HG02798 (cell line): ENCODE measurements around the gene AUH.
A peak's percentile ranks its signal among the peaks of the same experiment; 100 is the strongest.
"Not testable (repeated sequence)": the region's sequence is repeated elsewhere in the genome, so short reads cannot be mapped to it uniquely, and the experiment has no call there.

ENCODE experiments used
- ATAC-seq: cut with Tn5 transposase; IDR thresholded peaks from one replicate; pipeline ENCODE4 v1.9.1; 2021; ENCODE audit warnings: mild to moderate bottlenecking; ENCODE audit not compliant: unreplicated experiment, poor library complexity

AUH gene

DNA sequence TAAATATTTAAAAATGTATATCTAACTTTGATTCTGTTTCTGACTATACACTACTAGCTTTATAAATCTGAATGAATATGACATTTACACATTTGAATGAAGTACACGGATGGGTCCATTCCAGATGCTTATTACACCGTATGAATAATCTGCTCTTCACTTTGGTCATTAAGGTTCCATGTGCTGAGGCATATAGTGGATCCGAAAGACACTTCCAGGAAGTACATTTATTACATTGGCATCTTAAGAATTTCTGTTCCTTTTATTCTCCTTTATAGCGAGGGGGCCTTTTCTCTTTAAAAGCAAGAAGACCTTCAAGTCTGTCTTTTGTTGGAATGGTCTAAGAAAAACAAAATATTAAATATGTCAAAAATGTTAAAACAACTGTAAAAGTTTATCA is 147.6 kb downstream of the AUH start:
- no peak for ATAC-seq

GRCh38 chr9:91212596-91213243 is 149.0 kb downstream of the AUH start:
- no peak for ATAC-seq

DNA sequence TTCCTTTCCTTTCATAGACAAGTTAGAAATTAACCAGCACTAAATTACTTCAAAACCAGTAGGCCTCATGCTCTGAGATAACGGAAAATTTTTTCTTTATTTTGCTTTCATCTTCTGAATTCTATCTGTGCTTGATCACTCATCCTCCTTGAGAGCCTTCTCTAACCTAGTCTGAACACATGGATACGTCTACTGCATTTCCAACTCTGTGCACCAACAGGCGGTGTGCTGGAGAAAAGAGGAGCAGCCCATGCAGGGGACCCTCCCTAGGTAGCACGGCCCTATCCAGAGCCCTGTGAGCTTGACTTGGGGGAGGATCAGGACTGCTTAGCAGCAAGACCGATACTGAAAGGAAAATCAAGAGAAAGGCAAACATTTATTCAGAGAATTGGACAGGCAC is 149.8 kb downstream of the AUH start:
- ATAC-seq, result no peak

DNA sequence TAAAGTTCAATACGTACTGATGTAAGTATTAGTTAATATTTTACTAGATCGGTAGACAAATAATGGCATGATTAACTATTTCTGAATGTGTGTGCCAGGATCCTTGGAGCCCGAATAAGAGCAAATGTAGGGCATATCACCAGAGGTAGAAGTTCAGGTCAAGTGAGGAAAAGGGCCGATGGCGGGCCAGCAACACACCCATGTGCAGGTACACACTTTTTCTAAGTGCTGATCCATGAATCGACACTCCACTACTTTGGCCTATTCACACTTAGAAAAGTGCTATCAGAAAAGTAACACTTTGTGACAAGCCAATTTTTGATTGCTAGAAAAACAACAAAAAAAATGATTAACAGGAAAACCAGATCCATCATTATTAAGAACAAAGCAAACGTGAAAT is 150.3 kb downstream of the AUH start:
- no peak for ATAC-seq

GRCh38 chr9:91210318-91210717 is 151.4 kb downstream of the AUH start:
- ATAC-seq, result no peak

DNA sequence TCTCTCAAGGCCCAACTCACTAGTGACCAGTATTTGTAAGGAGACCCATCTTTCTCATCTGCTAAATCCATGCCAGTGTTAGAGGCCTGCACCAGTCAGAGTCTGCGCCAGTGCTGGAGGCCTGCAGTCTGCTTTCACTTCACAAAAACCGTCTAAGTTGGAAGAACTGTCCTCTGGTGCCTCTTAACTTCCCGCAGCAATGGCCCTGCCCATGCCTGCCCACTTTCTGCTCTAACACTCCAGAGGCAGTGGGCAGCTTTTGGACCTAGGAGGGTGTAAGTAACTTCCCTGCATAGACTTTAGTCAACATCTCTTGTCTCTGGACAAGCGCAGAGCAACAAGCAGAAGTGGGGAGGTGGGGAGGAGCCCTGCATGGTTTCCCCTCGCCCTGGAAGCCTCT is 152.9 kb downstream of the AUH start:
- peak; percentile 5 for ATAC-seq

DNA sequence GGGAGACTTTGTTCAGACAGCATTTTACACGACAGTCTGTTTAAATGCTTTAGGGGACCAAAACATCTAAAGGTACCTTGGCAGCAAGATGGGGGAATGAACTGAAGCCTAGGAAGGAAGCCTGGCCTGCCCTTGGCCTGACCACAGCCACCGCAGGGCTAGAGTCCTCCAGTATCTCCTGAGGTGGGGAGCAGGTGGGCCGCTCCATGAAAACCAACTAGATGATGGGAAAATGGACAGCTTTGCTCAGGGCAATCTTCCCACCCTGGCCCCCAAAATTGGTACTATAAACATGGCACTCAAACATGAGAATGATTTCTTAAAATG is 153.3 kb downstream of the AUH start:
- no peak for ATAC-seq

GRCh38 chr9:91207729-91208418 is 153.8 kb downstream of the AUH start:
- ATAC-seq, result peak; percentile 75

GRCh38 chr9:91207397-91207728 is 154.4 kb downstream of the AUH start:
- no peak for ATAC-seq

DNA sequence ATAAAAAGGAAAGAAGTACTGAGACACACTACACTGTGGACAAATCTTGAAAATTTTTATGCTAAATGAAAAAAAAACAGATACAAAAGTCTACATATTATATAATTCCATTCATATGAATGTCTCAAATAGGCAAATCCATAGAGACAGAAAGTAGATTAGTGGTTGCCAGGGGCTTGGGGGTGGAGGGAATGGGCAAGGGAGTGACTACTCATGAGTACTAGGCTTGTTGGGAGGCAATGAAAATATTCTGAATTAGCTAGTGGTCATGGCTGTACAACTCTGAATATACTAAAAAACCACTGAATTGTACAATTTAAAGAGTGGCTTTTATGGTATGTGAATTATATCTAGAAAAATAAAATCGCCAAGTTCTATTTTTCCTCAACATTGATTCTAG is 154.9 kb downstream of the AUH start:
- ATAC-seq, result no peak

DNA sequence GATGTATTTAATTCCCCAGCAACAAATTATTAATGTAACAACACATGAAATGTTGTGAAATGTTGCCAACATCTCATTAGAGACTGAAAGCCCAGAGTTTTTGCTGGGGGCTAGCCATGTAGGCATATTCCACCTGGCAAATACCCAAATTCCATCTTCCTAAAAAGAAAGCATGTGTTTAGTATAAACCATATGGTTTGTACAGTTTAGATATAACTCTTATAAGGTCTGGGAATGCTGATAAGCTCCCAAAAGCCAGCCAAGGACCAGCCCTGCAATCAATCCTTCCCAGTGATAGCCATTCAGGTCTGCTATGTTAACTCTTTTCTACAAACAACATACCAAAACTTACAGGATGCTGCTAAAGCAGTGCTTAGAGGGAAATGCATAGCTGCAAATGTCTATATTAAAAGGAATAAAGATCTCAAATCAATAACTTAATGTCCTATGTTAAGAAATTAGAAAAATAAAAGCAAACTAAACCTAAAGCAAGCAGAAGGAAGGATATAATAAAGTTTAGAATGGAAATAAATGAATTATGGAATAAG is 158.9 kb downstream of the AUH start:
- ATAC-seq, result no peak

GRCh38 chr9:91200692-91201336 is 160.9 kb downstream of the AUH start:
- no peak for ATAC-seq

- no peak for ATAC-seq
These were observed 161.8 kb downstream of the AUH start for GRCh38 chr9:91199739-91200497.

DNA sequence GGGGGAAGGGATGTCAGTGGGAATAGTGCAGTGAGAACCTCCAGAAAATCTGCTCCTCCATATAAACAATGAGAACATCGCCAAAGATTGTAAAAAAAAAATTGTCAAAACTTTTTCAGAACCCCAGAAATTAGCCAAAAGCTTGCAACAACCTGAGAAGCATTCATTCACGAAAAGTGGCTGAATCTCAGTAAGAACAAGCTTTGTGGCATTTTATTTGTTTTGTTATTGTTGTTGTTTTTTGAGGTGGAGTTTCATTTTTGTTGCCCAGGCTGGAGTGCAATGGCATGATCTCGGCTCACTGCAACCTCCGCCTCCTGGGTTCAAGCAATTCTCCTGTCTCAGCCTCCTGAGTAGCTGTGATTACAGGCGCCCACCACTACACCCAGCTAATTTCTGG is 162.8 kb downstream of the AUH start:
- not testable (repeated sequence) for ATAC-seq

DNA sequence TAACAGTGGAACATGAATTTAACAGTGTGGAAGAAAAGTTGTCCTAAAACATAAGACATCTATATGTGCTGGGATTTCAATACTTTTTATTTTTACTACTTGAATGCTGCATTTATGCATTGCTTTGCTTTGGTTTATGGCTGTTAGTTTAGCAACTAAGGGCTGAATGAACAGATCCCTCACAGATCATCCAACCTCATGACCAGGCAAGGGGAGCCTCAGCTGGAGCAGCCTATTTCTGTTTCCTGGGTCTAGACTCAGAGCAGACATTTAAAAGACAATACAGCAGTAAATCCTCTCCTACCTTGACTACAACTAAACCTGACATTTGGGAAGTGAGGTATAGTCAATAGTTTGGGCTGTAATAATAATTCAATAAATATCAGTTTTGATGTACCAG is 163.3 kb downstream of the AUH start:
- no peak for ATAC-seq

DNA sequence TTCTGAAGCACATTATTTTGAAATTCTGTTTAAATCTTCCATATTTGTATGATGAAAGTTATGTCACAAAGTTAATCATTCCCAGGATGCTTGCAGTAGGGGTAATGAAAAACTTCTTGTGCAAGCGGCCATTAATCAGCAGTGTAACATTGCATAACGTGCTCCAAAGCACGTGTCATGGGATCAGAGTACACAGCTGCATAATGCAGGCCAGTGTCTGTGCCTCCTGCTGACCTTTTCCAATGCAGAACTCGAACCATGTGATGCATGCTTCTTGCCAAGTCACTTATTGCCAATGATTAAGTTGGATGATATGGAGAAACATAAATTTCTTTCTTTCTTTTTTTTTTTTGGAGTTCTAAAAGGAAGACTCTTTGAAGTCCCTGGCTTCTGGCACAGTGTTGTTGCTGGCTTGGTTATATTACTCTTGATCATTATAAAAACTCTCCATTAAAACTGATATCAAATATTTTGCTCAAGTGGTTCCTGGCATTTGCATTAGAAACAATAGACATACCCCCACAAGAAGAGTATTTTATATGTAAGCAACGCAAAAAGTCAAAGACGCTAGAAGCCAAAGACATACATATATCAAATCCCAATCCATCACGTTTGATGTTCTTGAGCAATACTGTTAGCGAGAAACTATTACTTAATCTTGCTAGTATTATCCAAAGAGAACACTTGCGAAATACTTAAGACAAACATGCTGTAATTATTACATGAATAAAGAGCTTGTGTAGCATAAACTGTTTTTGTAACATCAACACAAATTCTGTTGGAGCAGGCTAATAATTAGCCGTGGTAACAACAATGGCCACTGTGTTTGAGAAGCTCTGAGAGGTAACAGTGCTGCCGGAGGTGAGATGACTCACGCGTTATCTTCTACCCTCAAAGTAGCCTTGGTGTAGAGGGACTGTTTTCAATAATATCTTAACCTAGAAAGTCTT is 164.2 kb downstream of the AUH start:
- no peak for ATAC-seq

GRCh38 chr9:91196103-91196950 is 165.4 kb downstream of the AUH start:
- no peak for ATAC-seq

DNA sequence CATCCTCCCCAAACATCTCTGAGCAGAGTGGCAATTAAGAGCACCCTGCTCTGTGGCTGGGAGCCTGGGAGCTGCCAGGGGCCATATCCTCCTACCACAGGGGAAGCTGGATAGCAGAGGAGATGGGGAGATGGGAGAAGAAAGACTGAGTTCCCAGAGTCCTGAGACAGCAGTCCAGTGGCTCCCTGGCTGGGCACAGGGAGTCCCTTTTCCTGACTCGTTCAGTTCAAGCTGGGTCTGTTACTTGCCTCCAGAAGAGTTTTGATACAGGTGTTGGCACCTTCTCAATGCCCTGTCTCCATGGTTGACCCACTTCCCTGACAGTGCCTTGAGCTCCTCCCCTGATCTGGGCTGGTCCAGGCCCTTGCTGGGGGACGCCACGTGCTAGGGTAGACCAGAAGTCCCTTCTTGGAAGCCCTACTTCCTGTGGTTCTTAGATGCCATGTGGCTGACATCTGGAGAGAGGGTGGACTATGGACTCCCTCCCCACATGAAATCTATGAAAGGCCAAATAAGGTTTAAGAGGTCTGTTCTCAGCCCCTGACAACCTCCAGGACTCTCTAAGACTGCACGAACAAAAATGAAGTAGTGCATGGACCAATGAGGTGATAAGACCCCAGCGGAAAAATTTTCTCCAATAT is 166.2 kb downstream of the AUH start:
- no peak for ATAC-seq
